ENCODE measurements around the gene PCDH12. TPM values are rescaled to one million over a fixed set of nuclear protein-coding genes. Genes with fewer than 3 reads are reported as not detected.

PCDH12 gene
- total RNA-seq, 1 experiment from 2014 or later, result not detected

GRCh38 chr5:141978389-141978788, 20.4 kb upstream of the PCDH12 start:
- TF ChIP-seq, protein P1, sequence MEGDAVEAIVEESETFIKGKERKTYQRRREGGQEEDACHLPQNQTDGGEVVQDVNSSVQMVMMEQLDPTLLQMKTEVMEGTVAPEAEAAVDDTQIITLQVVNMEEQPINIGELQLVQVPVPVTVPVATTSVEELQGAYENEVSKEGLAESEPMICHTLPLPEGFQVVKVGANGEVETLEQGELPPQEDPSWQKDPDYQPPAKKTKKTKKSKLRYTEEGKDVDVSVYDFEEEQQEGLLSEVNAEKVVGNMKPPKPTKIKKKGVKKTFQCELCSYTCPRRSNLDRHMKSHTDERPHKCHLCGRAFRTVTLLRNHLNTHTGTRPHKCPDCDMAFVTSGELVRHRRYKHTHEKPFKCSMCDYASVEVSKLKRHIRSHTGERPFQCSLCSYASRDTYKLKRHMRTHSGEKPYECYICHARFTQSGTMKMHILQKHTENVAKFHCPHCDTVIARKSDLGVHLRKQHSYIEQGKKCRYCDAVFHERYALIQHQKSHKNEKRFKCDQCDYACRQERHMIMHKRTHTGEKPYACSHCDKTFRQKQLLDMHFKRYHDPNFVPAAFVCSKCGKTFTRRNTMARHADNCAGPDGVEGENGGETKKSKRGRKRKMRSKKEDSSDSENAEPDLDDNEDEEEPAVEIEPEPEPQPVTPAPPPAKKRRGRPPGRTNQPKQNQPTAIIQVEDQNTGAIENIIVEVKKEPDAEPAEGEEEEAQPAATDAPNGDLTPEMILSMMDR (conservative IDR thresholded peaks at IDR 0.05), result no peak
- Histone ChIP-seq H3K27me3 (ENCODE audit: insufficient read depth, low read length) (no peaks in the 10 kb centered on the region), H4K5ac (ENCODE audit: insufficient read length, low read depth, low read length) (no peak overlapping the region), H3K27ac (ENCODE audit: insufficient read length, low read depth, low read length) (no peak overlapping the region), H2BK120ac (ENCODE audit: low read depth, low read length, poor library complexity, severe bottlenecking) (no peak overlapping the region), H3K23me2 (ENCODE audit: insufficient read length, low read depth, low read length, poor library complexity, severe bottlenecking) (no peaks in the 10 kb centered on the region), H2BK12ac (ENCODE audit: insufficient read length, low read depth, low read length) (no peak overlapping the region), H3K9ac (ENCODE audit: extremely low read depth, insufficient read length, low read length) (no peak overlapping the region), H3K18ac (ENCODE audit: insufficient read length, low read depth, low read length) (no peak overlapping the region), H3K9me3 (ENCODE audit: control insufficient read depth, low read depth, low read length) (no peaks in the 10 kb centered on the region), H3K79me2 (ENCODE audit: insufficient read depth, low read length) (no peaks in the 10 kb centered on the region), H2BK15ac (ENCODE audit: low read depth, low read length) (no peak overlapping the region), H2AFZ (ENCODE audit: low read length) (no peak overlapping the region), H2BK5ac (ENCODE audit: insufficient read length, low read length) (no peak overlapping the region), H3K79me1 (ENCODE audit: insufficient read depth, low read depth, low read length, poor library complexity, severe bottlenecking) (no peaks in the 10 kb centered on the region), H3K4me1 (ENCODE audit: insufficient read depth, low read length) (no peaks in the 10 kb centered on the region), H4K8ac (replicated peaks; ENCODE audit: insufficient read length, low read depth, low read length) (no peak overlapping the region), H3K14ac (ENCODE audit: insufficient read depth, low read length) (no peak overlapping the region), H3K4me2 (ENCODE audit: insufficient read depth, insufficient read length, low read length) (no peak overlapping the region), H4K20me1 (ENCODE audit: control insufficient read depth, insufficient read depth, insufficient read length) (no peaks in the 10 kb centered on the region), H2BK20ac (ENCODE audit: low read depth, low read length, poor library complexity, severe bottlenecking) (no peak overlapping the region), H2AK5ac (ENCODE audit: insufficient read length, low read length) (no peak overlapping the region), H3K56ac (ENCODE audit: insufficient read length, low read depth, low read length) (no peak overlapping the region), H4K91ac (ENCODE audit: insufficient read length, low read depth, low read length) (no peak overlapping the region), H3K4ac (ENCODE audit: low read depth, low read length) (no peak overlapping the region), H3T11ph (ENCODE audit: low read length) (no peak overlapping the region), H3K23ac (ENCODE audit: insufficient read length, low read depth, low read length) (no peak overlapping the region)
- Mint-ChIP-seq H3K27me3 (ENCODE audit: low read depth) (no peaks in the 10 kb centered on the region), H3K9me3 (no peaks in the 10 kb centered on the region), H3K36me3 (ENCODE audit: insufficient read depth in 1 of 3, low read depth in 3 of 3) (peaks cover 8 to 53% (median 46%) of the 10 kb centered on the region in 3 experiments; a peak in 6 of 7 replicates), H3K4me1 (no peaks in the 10 kb centered on the region), H3K27ac (no peak overlapping the region), H3K4me3 (no peak overlapping the region)
- DNase-seq, result no peak
